ENCODE measurements around the gene DMRTB1. TPM values are rescaled to one million over a fixed set of nuclear protein-coding genes. Genes with fewer than 3 reads are reported as not detected.

DMRTB1 gene
- total and polyA plus RNA-seq, 2 of the 8 experiments (the other 6 are each of a cell fraction or from before 2014, with no cell fraction given): 0.06 to 0.35 TPM

DNA sequence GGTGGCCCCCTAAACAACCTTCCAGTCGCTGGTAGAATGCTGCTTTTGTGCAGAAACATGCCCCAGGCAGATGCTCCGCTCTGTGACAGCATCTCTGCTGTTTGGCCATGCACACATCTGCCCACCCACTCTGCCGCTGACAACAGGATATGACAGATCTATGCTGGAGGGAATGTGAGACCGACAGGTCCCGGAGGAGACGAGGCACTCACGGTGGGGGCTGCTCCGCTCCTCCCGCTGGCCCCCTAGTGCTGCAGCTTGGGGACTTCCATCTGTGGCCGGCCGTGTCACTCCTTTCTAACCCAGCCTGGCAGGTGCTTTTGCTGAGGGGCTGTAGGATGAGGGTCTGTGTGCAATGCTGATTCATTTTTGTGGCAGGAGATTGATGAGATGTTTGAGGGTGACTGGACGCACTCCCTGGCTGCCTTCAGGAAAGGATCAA is 49.1 kb upstream of the DMRTB1 start (continued):
- TF ChIP-seq CHD7 (IDR thresholded peaks at IDR 0.05; ENCODE audit: insufficient replicate concordance, low read length): no peak
- TF ChIP-seq EP300 (IDR thresholded peaks at IDR 0.05; ENCODE audit: borderline replicate concordance in 1 of 2, low read depth in 2 of 2, low read length in 2 of 2): no peak
- no peak for TF ChIP-seq CHD1 (IDR thresholded peaks at IDR 0.05; ENCODE audit: low read depth, low read length)
- no peak for TF ChIP-seq RBBP5 (IDR thresholded peaks at IDR 0.05; ENCODE audit: borderline replicate concordance, low read depth, low read length)
- no peak for TF ChIP-seq TEAD4 (IDR thresholded peaks at IDR 0.05; ENCODE audit: low read depth, low read length)
- no peak for TF ChIP-seq BCL11A (IDR thresholded peaks at IDR 0.05; ENCODE audit: low read depth in 2 of 2, low read length in 2 of 2)
- TF ChIP-seq JUND (IDR thresholded peaks at IDR 0.05; ENCODE audit: low read length): no peak
- TF ChIP-seq NRF1 (IDR thresholded peaks at IDR 0.05; ENCODE audit: low read depth, low read length): no peak
- TF ChIP-seq RFX5 (IDR thresholded peaks at IDR 0.05; ENCODE audit: borderline replicate concordance, low read depth, low read length): no peak
- TF ChIP-seq TBP (IDR thresholded peaks at IDR 0.05; ENCODE audit: low read depth, low read length): no peak
- TF ChIP-seq BRCA1 (IDR thresholded peaks at IDR 0.05; ENCODE audit: low read depth, low read length): no peak
- TF ChIP-seq POLR2AphosphoS5 (IDR thresholded peaks at IDR 0.05; ENCODE audit: low read depth, low read length): no peak
- TF ChIP-seq TAF1 (IDR thresholded peaks at IDR 0.05; ENCODE audit: low read depth, low read length): no peak
